ENCODE measurements around the gene GRIN3B.

Gene GRIN3B

GRCh38 chr19:1025960-1026782 lies 26.0 kb downstream of the GRIN3B start, which contains the start of gene CNN2:
TSS of gene CNN2 (plus strand) at chr19:1026608. CDS start at chr19:1026662, 54 bp downstream.
- TF ChIP-seq FOXP2 (optimal IDR thresholded peaks at IDR 0.05; ENCODE audit: borderline replicate concordance, extremely low read depth, extremely low read length, insufficient read depth) (peak; percentile 28), TAF1 (IDR thresholded peaks at IDR 0.05; ENCODE audit: borderline replicate concordance, insufficient read depth, low read length) (no peak), POLR2AphosphoS5 (IDR thresholded peaks at IDR 0.05; ENCODE audit: low read depth, low read length) (0 out of 2 replicates have a peak, but pooled peaks have one; percentile 30)

- TF ChIP-seq POLR2AphosphoS5 (IDR thresholded peaks at IDR 0.05; ENCODE audit: low read depth, low read length) (no peak), REST (IDR thresholded peaks at IDR 0.05; ENCODE audit: insufficient read depth in 1 of 2, low read depth in 2 of 2, low read length in 2 of 2) (no peak), SIN3A (IDR thresholded peaks at IDR 0.05; ENCODE audit: borderline replicate concordance, insufficient read depth, low read length) (no peak), FOXP2 (optimal IDR thresholded peaks at IDR 0.05; ENCODE audit: borderline replicate concordance, extremely low read depth, extremely low read length, insufficient read depth) (no peak), TAF1 (IDR thresholded peaks at IDR 0.05; ENCODE audit: borderline replicate concordance, insufficient read depth, low read length) (no peak)
Measured at GRCh38 chr19:1026783-1027649, 26.8 kb downstream of the GRIN3B start.

- TF ChIP-seq FOXP2 (optimal IDR thresholded peaks at IDR 0.05; ENCODE audit: borderline replicate concordance, extremely low read depth, extremely low read length, insufficient read depth) (no peak), SIN3A (IDR thresholded peaks at IDR 0.05; ENCODE audit: borderline replicate concordance, insufficient read depth, low read length) (no peak), REST (IDR thresholded peaks at IDR 0.05; ENCODE audit: insufficient read depth in 1 of 2, low read depth in 2 of 2, low read length in 2 of 2) (no peak), TAF1 (IDR thresholded peaks at IDR 0.05; ENCODE audit: borderline replicate concordance, insufficient read depth, low read length) (no peak), POLR2AphosphoS5 (IDR thresholded peaks at IDR 0.05; ENCODE audit: low read depth, low read length) (0 out of 2 replicates have a peak, but pooled peaks have one; percentile 3)
Measured at GRCh38 chr19:1027650-1028061, 27.4 kb downstream of the GRIN3B start.

DNA sequence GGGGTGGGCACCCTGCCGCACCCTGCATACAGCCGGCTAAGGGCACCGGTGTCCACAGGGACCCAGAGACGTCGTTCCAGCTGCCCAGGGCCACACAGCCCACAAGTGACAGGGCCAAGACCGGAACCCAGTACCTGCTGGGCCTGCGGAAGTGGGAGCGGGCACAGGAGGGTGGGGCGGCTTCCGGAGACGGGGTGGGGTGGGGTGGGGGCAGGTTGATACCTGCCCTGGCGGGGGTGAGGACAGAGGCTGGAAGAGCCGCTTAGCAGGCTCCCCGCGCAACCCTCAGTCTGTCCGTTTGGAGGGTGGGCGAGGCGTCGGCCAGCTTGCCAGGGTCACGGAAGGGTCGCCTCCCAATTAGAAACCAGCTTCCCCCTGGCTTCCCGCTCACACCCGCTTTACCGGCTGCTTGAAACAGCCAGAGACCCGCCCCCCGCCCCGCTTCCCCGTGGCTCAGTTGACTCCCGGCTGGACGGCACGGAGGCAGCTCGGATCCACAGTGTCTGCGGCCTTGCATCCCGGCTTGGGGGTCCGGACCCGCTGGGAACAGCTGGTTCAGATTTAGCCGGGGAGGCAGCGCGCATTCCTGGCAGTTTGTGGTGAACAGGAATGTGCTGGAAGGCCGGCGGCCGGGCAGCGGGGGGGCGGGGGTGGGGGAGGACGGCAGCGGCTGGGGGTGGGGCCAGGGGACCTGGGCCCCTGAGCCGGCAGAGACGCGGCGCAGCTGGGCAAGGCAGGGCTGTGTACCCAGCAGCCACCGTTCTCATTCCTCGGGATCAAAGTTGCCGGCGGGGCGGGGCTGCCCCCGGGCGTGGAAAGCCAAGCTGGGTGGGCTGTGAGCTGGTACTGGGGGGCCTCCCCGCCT lies 28.1 kb downstream of the GRIN3B start:
- TF ChIP-seq FOXP2 (optimal IDR thresholded peaks at IDR 0.05; ENCODE audit: borderline replicate concordance, extremely low read depth, extremely low read length, insufficient read depth) (peak; percentile 75), REST (IDR thresholded peaks at IDR 0.05; ENCODE audit: insufficient read depth in 1 of 2, low read depth in 2 of 2, low read length in 2 of 2) (peak in 1 of 2 experiments; percentile 28; a peak in 1 of 4 replicates), SIN3A (IDR thresholded peaks at IDR 0.05; ENCODE audit: borderline replicate concordance, insufficient read depth, low read length) (peak; percentile 11; the same call in 1 of the 2 replicates), POLR2AphosphoS5 (IDR thresholded peaks at IDR 0.05; ENCODE audit: low read depth, low read length) (no peak), TAF1 (IDR thresholded peaks at IDR 0.05; ENCODE audit: borderline replicate concordance, insufficient read depth, low read length) (no peak)
